GM21723 (cell line): ENCODE measurements around the gene RTP3.

ENCODE experiments used
- ATAC-seq: cut with Tn5 transposase; IDR thresholded peaks from one replicate; pipeline ENCODE4 v1.9.1; 2021; ENCODE audit warnings: mild to moderate bottlenecking, moderate library complexity; ENCODE audit not compliant: unreplicated experiment

The RTP3 gene

DNA sequence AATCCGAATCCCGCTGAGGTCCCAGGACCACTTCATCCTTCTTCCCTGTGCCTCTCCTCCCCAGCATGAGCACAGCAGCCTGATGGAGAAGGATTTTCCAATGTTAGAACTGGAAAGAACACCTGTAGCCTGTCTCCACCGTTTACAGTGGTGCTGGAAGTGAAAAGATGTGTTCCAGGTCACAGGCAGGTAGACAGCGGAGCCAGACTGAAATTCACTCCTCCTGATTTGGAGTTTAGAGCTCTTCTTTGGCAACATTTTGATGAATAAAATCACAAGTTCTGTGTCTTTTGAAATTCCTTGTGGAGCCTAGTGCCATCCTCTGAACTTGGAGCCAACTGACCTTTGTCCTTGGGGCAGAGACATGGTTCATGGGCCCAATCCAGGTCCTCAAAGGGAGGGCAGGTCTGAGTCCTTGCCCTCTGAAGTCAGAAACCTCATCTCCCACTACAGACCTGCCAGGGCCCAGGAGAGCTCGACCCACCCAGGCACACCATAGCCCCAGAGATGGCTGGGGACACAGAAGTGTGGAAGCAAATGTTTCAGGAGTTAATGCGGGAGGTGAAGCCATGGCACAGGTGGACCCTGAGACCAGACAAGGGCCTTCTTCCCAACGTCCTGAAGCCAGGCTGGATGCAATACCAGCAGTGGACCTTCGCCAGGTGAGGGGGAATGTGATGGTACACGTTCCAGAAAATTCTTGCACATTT lies at the start of gene RTP3:
Gene RTP3 (plus strand): TSS at position 421 of the 710 bp plus-strand sequence. CDS start 87 bp downstream, at position 508.
- ATAC-seq: no peak

DNA sequence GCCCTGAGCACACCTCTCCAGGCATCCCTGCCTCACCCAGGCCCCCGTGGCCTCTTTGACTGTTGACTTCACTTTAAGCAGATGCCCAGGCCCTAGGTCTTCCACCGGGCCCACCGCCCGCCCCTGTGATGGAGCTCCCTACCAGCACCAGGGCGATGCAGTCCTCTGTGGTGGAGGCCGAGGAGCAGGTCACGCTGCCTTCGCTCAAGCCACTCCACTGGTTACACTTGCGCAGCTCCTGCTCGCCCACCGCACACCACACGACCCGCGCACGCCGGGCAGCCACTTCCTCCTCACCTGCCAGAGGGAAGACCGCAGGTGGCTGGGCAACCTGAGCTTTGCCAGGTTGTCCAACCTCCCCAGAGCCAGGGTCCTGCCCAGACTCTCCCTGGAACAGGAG lies 49.1 kb upstream of the RTP3 start:
- ATAC-seq: no peak

DNA sequence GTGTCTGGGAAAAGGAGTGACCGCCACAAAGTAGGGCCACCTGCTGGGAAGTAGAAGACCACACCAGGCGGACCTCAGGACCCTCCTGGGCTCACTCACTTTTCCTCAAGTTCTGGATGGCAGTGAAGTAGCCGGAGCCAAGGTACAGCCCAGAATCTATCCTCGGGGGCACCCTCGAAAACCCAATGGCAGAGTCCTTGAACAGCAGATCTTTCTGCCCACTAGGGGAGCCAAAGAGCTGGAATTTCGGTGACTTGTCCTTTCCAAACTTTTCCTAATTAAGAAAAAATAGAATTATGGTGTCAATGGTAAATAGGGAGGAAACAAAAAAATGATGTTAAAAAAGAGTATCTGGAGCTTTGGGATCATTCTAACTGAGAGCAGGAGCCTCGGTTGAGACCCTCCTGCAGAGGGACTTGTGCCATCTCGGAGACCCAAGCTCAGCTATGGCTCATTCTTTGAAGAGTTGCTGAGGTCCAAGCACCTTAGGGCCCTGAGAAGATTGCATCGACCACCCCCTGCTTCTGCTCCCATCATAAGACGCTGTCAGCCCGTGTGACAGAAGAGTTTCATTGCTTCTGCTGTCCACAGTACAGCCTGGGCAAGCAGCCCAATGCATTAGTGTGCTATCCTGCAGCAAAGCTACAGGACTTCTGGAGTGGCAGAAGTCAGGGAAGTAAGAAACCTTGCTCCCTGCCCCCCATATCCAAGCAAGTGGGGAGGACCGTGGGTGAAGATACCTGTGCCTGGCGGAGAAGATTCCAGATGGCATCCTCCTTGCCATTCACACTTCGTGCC lies 47.8 kb upstream of the RTP3 start:
- no peak for ATAC-seq

DNA sequence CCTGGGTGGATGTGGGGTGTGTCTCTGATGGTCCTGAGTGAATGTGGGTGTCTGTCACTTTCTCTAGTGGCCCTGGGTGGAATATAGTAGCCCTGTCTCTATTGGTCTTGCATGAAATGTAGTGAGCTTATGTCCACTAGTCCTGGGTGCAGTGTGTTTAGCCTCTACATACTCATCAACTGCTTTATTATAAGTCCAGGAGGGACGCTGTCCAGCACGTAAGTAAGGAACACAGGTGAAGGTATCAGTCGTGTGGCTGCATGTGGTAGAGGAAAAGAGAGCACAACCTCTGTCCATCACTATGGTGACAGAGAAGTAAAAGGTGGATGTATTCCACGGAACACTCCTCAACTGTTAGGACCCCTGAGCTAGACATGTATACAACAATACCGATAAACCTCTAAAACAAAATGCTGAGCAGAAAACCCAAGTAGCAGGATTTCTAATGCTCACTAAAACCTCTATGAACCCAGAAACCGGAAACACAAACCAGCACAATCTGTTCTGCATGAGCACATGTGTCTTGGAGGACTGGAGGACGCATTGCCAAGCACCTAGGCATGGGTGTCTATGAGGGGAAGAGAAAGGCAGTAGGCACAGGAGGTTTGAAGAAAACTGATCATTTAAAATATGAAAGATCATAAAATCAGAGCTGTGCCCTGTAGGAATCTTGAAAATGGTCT lies 44.1 kb upstream of the RTP3 start:
- no peak for ATAC-seq

DNA sequence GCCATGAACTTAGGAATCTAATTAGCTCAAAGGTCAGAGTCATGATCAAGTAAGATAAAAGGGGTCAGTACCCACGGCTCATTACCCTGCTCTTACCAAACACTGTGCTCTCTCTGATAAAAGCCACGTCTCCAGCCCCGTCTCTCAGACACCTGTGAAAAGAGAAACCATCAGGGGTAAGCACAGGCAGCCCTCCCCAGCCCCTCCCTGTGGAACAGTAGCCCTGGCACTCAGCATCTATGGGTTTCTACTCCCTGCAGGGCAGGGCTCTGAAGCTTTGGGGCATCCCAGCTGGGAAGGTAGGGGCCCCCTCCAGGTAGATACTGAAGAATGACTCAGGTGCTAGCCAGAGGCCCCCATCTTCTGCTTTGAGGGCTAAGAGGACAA lies 43.6 kb upstream of the RTP3 start:
- no peak for ATAC-seq

DNA sequence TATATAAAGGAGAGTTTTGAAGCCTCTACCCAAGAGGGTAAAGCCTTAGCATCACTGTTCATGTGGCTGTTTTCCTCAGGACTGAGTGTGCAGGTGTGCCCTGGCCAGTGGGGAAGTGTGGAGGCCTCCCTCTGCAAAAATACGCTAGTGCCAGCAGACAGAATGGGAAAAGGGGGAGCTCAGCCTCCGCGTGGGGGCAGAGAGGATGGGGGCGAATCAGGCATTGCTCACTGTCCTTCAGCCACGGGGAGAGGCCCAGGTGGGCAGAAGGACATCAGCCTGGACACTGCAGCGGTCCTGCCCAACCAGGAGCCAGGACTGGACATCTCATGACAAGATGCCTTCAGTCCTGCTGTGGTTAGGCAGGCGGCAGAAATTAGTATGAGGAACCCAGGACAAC lies 43.2 kb upstream of the RTP3 start:
- ATAC-seq: no peak

DNA sequence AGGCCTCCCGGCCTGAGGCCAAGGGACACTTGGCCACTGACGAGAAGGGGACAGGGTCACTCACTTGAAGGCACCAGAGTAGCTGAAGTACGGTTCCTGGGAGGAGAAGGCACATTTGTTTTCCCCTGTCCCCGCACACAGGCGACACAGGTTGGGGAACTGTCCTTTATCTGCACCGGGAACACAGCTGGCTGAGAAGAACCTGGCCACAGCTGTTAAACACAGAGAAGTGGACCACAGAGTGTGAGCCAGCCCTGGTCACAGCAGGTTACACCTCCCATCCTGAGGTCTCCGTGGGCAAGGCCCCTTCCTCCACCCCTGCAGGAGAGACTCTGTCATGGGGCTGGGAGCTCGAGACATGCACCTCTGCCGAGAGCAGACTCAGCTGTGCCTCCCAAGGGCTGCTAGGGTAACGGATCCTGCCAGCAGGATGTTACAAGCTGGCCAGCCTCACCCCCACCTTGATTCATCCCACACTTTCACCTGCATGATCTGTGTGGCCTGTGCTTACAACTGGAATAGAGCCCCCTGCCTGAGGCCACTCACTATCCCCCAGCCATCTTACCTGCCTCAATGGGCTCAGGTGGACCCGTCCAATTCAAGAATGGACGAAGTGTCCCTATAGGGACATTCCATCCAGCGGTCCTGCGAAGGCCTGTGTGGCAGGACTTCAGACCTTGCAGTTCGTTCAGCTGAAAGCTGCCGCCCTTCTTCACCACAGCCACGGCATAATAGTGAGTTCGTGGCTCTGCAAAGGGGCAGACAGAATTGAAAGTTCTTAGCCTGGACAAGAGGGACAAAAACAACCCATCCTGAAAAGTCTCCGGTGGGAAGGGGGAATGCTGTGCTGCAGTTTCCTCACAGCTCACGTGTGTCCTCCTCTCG lies 42.3 kb upstream of the RTP3 start:
- ATAC-seq: no peak

DNA sequence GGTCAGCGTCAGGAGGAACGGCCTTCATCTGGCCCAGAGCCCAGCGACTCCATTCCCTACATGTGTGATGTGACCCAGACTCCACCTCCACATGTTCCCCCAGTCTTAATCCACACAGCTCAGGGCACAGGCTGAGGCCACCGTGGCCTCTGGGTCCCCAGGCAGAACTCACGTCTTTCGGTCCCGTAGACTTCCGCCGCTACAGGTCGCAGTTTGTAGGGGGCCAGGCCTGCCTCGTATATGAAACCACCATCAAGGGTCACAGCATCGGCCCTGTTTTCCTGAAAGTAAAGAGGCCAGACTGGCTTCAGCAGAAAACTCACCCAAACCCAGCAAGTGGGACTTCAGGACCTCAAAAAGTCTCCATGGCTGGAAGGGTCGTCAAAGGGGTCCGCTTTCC lies 41.7 kb upstream of the RTP3 start:
- no peak for ATAC-seq

DNA sequence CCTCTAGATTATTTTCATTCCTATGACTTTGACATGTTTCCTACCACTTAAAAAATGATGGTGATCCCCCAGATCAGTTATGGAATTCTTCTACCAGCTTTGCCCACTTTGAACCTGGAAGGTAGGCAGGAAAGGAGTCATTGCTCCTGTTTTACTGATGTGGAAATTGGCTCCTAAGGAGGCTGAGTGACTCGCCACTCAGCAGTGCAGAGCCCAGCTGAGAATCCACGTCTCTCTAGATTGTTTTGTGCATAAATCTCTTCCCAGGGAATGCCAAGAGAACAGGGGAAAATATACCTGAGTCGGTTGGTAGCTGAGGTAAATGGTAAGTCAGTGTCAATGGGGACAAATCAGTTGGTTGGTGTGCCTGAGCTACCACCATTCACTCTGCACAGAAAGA lies 37.7 kb upstream of the RTP3 start:
- ATAC-seq: no peak

DNA sequence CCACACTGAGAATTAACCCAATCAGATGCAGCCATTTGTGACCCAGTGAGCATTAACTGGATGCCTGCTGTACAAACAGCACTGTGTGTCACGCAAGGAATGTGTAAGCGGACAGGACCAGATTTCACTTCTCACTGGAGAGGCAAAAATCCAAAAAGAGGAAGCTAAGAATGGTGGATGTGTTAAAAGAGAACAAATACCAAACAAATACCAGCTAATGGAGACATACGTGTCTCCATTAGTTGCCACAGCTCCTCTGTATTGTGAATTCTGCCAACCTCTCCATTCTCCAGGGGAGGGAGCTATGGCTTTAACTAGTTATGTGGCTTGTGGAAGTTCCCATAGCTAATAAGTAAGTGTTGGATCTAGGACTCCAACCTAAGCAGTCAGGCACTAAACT lies 35.7 kb upstream of the RTP3 start:
- ATAC-seq: no peak

DNA sequence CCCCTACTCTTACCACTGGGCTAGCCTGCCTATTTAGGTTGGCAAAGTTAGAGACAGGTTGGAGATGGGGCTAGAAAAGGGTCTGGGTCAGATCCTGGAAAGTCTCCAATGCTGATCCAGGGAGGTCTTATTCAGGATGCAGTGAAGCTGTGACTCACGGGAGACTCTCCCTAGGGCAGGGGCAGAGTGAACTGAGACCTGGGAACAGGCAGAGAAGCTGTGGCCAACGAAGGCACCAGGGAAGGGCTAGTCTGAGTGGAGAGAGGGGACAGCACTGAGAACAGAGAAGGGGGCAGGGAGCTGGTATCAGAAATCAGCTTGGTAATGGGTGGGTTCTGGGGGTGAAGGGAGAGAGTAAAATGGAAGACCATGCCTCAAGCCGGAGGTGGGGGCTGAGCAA lies 35.3 kb upstream of the RTP3 start:
- no peak for ATAC-seq

DNA sequence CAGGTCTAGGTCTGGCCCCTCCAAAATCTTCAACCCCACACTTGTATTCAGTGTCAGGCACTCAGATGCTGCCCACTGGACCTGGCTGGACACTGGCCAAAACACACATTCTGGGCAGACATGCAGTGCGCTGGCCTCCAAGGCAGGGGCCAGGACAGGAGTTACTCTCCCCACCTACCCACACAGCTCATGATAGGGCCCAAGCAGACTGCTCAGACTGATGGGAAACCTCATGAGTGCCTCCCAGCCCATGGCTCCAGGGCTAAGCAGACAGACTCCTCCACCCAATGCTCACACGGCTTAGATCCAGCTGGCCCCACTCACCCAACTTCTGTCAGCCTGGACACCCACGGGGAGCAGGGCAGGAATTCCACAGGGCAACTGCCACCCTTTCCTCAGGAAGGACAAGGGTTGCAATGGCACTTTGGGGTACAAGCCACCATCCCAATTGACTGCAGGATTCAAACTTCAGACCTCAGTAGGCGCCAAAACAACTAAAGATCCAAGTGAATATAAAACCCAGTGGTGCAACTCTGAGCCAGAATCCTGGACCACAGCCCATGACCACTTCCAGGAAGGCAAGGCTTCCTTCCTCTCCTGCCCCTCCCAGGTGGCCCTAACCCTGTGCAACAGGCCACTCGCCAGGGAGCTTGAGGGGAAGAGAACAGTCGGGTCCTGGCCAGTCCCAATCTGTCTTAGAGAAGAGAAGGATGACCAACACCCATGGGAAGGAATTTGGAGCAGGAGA lies 34.5 kb upstream of the RTP3 start:
- no peak for ATAC-seq

DNA sequence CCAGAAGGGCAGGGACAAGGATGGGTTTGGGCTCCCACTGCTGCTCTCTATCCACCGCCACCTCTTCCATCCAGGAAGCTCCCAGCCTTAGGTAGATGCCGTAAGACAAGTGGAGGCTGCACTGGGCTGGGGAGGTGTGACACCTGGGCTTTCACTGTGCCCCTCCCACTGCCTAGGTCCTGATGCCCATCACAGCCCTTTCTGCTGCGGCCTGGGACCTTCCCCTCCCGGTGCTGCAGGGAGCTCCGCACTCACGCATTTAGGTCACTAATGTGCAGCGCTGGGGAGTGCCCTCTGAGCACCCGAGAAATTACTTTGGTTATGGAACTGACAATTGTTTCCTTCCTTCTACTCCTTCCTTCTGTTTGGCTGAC lies 33.9 kb upstream of the RTP3 start:
- no peak for ATAC-seq

DNA sequence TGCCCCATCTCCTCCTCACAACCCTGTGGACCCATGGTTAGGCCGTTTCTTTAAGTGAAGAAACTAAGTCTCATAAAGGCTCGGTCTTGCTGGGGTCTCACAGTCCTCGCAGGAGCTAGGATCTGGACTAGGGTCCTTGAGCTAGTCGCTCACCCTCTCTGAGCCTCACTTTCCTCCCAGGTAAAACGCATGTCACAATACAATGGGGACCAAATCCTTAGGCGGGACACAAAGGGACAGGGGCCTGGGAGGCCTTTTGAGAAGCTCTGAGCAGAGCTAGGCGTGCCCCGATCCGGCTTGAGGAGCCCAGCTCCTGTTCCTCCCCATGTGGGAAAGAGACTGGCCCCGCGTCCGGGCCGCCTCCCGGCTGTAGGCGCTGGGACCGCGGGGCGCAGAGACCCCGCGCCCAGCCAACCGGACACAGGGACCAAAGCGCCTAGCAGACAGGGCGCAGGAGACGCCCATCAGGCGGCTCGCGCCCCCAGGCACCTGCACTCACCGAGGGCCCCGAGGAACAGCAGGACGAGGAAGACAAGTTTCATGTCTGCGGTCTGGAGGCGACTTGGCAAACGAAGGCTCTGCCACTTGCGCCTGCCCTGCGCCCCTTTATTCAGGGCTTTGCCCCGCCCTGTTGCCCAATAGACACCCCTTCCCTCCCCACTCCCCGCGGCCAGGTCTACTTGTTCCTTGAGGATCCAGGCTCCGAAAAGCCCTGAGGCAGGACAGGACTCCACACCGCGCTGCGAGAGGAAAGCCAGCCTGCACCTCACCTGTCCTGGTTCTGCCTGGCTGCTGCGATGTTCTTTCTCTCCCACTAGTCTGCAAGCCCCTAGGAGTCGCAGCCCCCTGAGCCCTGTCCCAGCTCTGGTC lies 33.2 kb upstream of the RTP3 start, which contains the start of gene LTF:
Gene LTF (minus strand): TSS at position 580 of the 870 bp plus-strand sequence. CDS start 38 bp downstream, at position 542.
- no peak for ATAC-seq

DNA sequence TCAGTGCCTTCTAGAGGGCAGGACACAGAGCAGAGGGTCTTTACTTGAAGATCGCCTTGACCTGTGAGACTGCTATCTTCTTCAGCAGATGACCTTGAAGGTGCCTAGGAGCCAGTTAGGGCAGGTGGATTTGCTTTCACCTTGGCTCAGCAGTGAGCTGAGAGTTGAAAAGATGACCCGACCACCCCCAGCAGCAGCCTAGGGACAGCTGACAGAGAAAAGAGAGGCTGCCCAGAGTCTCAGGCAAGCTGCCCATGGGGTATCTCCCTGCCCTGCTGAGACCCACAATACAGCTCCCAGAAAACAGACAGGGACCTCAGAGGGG lies 32.6 kb upstream of the RTP3 start:
- ATAC-seq: no peak

DNA sequence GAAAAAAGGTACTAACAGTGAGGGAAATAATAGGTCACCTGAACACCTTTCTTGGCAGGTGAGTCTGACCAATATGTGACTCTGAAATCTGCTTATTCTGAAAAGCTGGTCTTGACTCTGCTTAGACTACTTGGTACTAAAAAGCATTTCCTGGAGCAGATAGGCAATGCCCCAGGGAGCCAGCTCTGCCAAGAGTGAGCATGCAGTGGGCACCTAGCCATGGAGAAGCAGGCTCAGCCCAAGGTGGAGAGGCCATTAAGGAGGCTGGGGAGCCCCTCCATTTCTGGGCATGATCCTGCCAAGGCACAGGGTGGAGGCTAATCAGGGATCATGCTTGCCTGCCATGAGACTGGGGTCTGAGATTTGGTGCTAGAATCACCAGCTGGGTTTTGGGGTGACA lies 31.5 kb upstream of the RTP3 start:
- no peak for ATAC-seq

DNA sequence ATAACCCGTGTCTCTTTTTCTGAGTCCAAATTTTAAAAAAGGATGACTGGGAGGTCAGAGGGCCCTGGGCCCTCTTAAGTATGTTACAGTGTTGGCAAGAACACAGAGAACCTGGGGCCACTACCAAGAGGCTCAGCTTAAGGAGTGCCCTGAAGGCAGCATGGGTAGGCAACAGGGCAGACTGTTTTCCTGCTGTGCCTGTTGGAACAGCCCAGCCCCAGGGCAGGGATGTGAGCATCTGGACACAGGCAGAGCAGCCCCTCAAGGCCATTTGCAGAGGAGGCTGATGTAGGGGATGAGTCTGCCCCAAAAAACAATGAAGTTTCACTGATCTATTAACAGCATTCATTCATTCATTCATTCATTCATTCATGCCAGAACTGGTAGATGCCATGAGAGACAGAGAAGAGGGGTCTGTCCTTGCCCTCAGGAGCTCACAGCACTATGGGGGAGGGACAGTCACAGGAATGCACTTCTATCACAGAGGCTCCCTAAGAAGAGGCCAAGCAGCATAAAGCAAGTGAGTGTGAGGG lies 30.8 kb upstream of the RTP3 start:
- ATAC-seq: no peak

DNA sequence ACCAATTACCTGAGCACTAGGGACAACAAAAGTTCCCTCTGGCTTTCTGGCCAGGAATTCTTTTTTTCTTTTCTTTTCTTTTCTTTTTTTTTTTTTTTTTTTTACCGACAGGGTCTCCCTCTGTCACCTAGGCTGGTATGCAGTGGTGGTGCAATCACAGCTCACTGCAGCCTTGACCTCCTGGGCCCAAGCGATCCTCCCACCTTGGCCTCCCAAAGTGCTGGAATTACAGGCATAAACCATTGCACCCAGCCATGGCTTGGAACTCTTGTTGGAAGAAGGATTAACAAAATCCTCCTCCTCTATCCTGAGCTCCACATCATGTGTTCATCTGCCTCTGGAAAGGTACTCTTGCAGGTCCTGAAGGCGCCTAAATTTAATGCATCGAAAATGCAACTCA lies 30.2 kb upstream of the RTP3 start:
- ATAC-seq: no peak
